Endothelial cell of umbilical vein (primary cell): ENCODE measurements around the gene RBMS3. TPM values are rescaled to one million over a fixed set of nuclear protein-coding genes. Genes with fewer than 3 reads are reported as not detected.

ENCODE experiments used
- BruUV-seq: library from RNA; stranded (reverse); fragments of 400-500 nt; replicated peaks from 2 replicates; lab custom pipeline; 2021; lab: Mats Ljungman, UMichigan
- CTCF ChIA-PET: fragments of 300-600, 350-600 bp; sonication (Branson Sonifier 250); formaldehyde crosslinking; loops from one replicate; lab custom pipeline; 2021; ENCODE audit warnings: antibody characterized with exemption, inconsistent platforms; lab: Charles Lee
- POLR2A ChIA-PET: fragments of 300-600, 350-600 bp; sonication (Branson Sonifier 250); formaldehyde crosslinking; loops from one replicate; lab custom pipeline; 2021; ENCODE audit warnings: antibody characterized with exemption, inconsistent platforms; lab: Charles Lee
- DNase-seq: peaks from one replicate; pipeline ENCODE4 v3.0.0-alpha.2; 2011; ENCODE audit warnings: low read depth, low spot score
- FAIRE-seq: peaks from 2 replicates; lab custom pipeline; 2011; peaks lifted over from hg19 to GRCh38; lab: Jason Lieb, UNC
- H2AFZ ChIP-seq: 2 replicates; pipeline ENCODE4 v1.6.0; 2012; ENCODE audit warnings: low read depth, low read length, control low read depth, inconsistent platforms
- H3K27ac ChIP-seq: 2 replicates; pipeline ENCODE4 v1.5.1; 2011; ENCODE audit warnings: low read depth, mild to moderate bottlenecking, control low read depth, low read length, moderate library complexity; ENCODE audit not compliant: insufficient read depth
- H3K27me3 ChIP-seq, 2 experiments: 2 replicates each; pipeline versions ENCODE4 v1.6.0 to v1.6.1; 2011; ENCODE audit warnings: low read length in 2 of 2, mixed read lengths in 1 of 2; ENCODE audit not compliant: control insufficient read depth in 2 of 2, insufficient read depth in 2 of 2
- H3K36me3 ChIP-seq, 2 experiments: 2 replicates in 1 of 2; 3 replicates in 1 of 2; pipeline ENCODE4 v1.5.1; 2011; ENCODE audit warnings: low read length in 2 of 2, mild to moderate bottlenecking in 1 of 2, moderate library complexity in 1 of 2; ENCODE audit not compliant: control insufficient read depth in 2 of 2, insufficient read depth in 2 of 2; ENCODE audit errors: extremely low read depth in 1 of 2
- H3K4me1 ChIP-seq: 3 replicates; pipeline ENCODE4 v1.5.1; 2011; ENCODE audit warnings: mild to moderate bottlenecking, low read length; ENCODE audit not compliant: control insufficient read depth, insufficient read depth; ENCODE audit errors: extremely low read depth
- H3K4me2 ChIP-seq: 2 replicates; pipeline ENCODE4 v1.6.1; 2011; ENCODE audit warnings: low read length, control low read depth, mixed read lengths; ENCODE audit not compliant: insufficient read depth
- H3K4me3 ChIP-seq, 3 experiments: fragments of 200-600 bp in 1 of 3; sonication (generic), shearing (Covaris generic) in 1 of 3; replicated peaks in 1 of 3; 2 replicates each; pipeline ENCODE4 v1.5.1; 2011 to 2016; ENCODE audit warnings: control low read depth in 3 of 3, low read length in 3 of 3, mild to moderate bottlenecking in 2 of 3, inconsistent platforms in 1 of 3, low read depth in 1 of 3, moderate library complexity in 1 of 3; ENCODE audit not compliant: insufficient read depth in 1 of 3
- H3K79me2 ChIP-seq: 2 replicates; pipeline ENCODE4 v1.6.0; 2012; ENCODE audit warnings: low read length, inconsistent platforms; ENCODE audit not compliant: control insufficient read depth, insufficient read depth
- H3K9ac ChIP-seq: replicated peaks from 2 replicates; pipeline ENCODE3; 2011; ENCODE audit warnings: low read length, control low read depth; ENCODE audit not compliant: insufficient read depth; ENCODE audit errors: extremely low read depth
- H3K9me1 ChIP-seq: replicated peaks from 3 replicates; pipeline ENCODE4 v1.6.0; 2011; ENCODE audit warnings: mild to moderate bottlenecking, low read length; ENCODE audit not compliant: control insufficient read depth, insufficient read depth; ENCODE audit errors: extremely low read depth
- H3K9me3 ChIP-seq: replicated peaks from 2 replicates; pipeline ENCODE4 v1.5.1; 2012; ENCODE audit warnings: low read length, inconsistent platforms; ENCODE audit not compliant: control insufficient read depth, insufficient read depth
- H4K20me1 ChIP-seq: replicated peaks from 2 replicates; pipeline ENCODE3; 2011; ENCODE audit warnings: mild to moderate bottlenecking, low read length; ENCODE audit not compliant: control insufficient read depth, insufficient read depth; ENCODE audit errors: extremely low read depth
- EZH2 ChIP-seq: IDR thresholded peaks from 2 replicates; pipeline ENCODE4 v1.6.1; 2012; ENCODE audit warnings: borderline replicate concordance, low read depth, mild to moderate bottlenecking, moderate library complexity, low read length, inconsistent platforms; ENCODE audit not compliant: severe bottlenecking
- FOS ChIP-seq: IDR thresholded peaks from 2 replicates; pipeline ENCODE4 v1.6.1; 2011; ENCODE audit warnings: mild to moderate bottlenecking, low read length, moderate library complexity, borderline replicate concordance; ENCODE audit not compliant: insufficient read depth
- GATA2 ChIP-seq: IDR thresholded peaks from 2 replicates; pipeline ENCODE4 v1.7.0; 2011; ENCODE audit warnings: low read depth, mild to moderate bottlenecking, moderate library complexity, mixed read lengths, low read length; ENCODE audit not compliant: insufficient read length, insufficient read depth
- JUN ChIP-seq: IDR thresholded peaks from 2 replicates; pipeline ENCODE4 v1.6.1; 2011; ENCODE audit warnings: borderline replicate concordance, low read depth; ENCODE audit not compliant: insufficient read length, insufficient read depth
- MYC ChIP-seq: IDR thresholded peaks from one replicate; pipeline ENCODE4 v1.6.1; 2011; ENCODE audit warnings: mild to moderate bottlenecking, low read depth, low read length
- POLR2A ChIP-seq: IDR thresholded peaks from 2 replicates; pipeline ENCODE4 v1.6.1; 2012; ENCODE audit warnings: low read depth, mild to moderate bottlenecking, control low read depth, low read length
- POLR2AphosphoS5 ChIP-seq: IDR thresholded peaks from 2 replicates; pipeline ENCODE4 v1.6.1; 2012; ENCODE audit warnings: low read depth, mild to moderate bottlenecking, control low read depth, low read length, moderate library complexity; ENCODE audit not compliant: insufficient read depth
- dilution Hi-C: fragments of 300-500 bp; cut with MboI; formaldehyde crosslinking; loops from one replicate; pipeline ENCODE4 v1.15.0; 2019; ENCODE audit warnings: low sequenced_read_pairs; ENCODE audit not compliant: extremely low pct_ligation_motif_present
- intact Hi-C: fragments of 100-400 bp; cut with micrococcal nuclease; formaldehyde crosslinking; loops from one replicate; pipeline ENCODE4 v1.10.0; 2022
- polyA plus RNA-seq, 4 experiments: library from polyadenylated mRNA; depleted of rRNA in 3 of 4; stranded (reverse) in 3 of 4; unstranded in 1 of 4; fragments of >200 nt; gene quantifications; 2 replicates each; pipeline versions ENCODE4 v1.2.1 to v1.2.3, GENCODE V29; 2011 to 2012; ENCODE audit warnings: missing spikeins in 1 of 4
- total RNA-seq: library from RNA; stranded (reverse); gene quantifications from 2 replicates; pipeline ENCODE4 v1.2.3, GENCODE V29; 2021
- TF ChIP-seq, protein P1 (sequence below), 2 donors: IDR thresholded peaks; 1 replicate in 1 of 2; 2 replicates in 1 of 2; pipeline ENCODE4 v1.5.1; 2011; ENCODE audit warnings: low read length in 2 of 2, mild to moderate bottlenecking in 2 of 2, moderate library complexity in 2 of 2, control low read depth in 1 of 2, inconsistent platforms in 1 of 2, low read depth in 1 of 2; ENCODE audit not compliant: insufficient read depth in 1 of 2; ENCODE audit errors: extremely low read depth in 1 of 2
- TF ChIP-seq, protein P2 (sequence below): IDR thresholded peaks from 2 replicates; pipeline ENCODE4 v1.6.1; 2011; ENCODE audit not compliant: insufficient read depth, insufficient read length

The RBMS3 gene
- total and polyA plus RNA-seq, 2 donors (not counting 3 experiments of a cell fraction or from before 2014, with no cell fraction given) = 13.6 to 42.3 TPM

DNA sequence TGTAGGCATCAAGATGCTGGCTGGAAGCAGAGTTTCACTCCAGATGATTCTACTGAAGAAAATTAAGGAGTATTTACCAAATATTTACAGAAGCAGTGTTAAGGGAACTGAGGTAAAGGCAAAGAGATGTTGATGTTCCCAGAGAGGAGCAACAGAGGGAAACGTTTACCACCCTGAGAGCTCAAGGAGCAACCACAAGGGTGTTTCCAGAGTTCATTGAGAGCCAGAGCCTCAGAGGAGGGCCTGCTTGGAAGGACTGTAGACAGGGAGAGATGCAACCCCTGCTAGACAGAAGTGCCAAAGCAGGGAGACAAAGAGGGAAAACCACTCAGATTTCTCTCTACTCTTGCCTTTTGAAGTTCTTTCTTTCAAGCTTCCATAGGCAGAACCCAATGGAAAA is 474.5 kb downstream of the RBMS3 start:
- Histone ChIP-seq H3K36me3 (no peaks in the 10 kb centered on the region), H3K9ac (no peak overlapping the region), H3K79me2 (no peaks in the 10 kb centered on the region), H3K4me3 (no peak overlapping the region), H3K4me1 (peaks cover 39% of the 10 kb centered on the region), H3K9me1 (no peaks in the 10 kb centered on the region), H3K4me2 (no peak overlapping the region), H4K20me1 (no peaks in the 10 kb centered on the region), H3K27me3 (no peaks in the 10 kb centered on the region), H3K27ac (no peak overlapping the region), H2AFZ (no peak overlapping the region), H3K9me3 (no peaks in the 10 kb centered on the region)
- DNase-seq (no peak), FAIRE-seq (no peak)
- BruUV-seq = no TSS peak
- ChIA-PET CTCF (no interaction called here), POLR2A (no interaction called here)
- dilution Hi-C loops = no loop called here
- intact Hi-C loops = loop anchor here (5.0 kb wide), 1 partner anchor 628 kb away; no protein-coding TSS in a partner anchor
- no peak for TF ChIP-seq POLR2A
- TF ChIP-seq FOS = no peak
- no peak for TF ChIP-seq POLR2AphosphoS5
- TF ChIP-seq, protein P1, sequence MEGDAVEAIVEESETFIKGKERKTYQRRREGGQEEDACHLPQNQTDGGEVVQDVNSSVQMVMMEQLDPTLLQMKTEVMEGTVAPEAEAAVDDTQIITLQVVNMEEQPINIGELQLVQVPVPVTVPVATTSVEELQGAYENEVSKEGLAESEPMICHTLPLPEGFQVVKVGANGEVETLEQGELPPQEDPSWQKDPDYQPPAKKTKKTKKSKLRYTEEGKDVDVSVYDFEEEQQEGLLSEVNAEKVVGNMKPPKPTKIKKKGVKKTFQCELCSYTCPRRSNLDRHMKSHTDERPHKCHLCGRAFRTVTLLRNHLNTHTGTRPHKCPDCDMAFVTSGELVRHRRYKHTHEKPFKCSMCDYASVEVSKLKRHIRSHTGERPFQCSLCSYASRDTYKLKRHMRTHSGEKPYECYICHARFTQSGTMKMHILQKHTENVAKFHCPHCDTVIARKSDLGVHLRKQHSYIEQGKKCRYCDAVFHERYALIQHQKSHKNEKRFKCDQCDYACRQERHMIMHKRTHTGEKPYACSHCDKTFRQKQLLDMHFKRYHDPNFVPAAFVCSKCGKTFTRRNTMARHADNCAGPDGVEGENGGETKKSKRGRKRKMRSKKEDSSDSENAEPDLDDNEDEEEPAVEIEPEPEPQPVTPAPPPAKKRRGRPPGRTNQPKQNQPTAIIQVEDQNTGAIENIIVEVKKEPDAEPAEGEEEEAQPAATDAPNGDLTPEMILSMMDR (IDR thresholded peaks at IDR 0.05; ENCODE audit: extremely low read depth in 1 of 2, insufficient read depth in 1 of 2, low read depth in 1 of 2, low read length in 2 of 2) = no peak
- TF ChIP-seq, protein P2, sequence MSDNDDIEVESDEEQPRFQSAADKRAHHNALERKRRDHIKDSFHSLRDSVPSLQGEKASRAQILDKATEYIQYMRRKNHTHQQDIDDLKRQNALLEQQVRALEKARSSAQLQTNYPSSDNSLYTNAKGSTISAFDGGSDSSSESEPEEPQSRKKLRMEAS = no peak
- TF ChIP-seq GATA2 = no peak
- TF ChIP-seq MYC = no peak
- TF ChIP-seq EZH2 = no peak
- no peak for TF ChIP-seq JUN
